GM20431 (cell line): ENCODE results near the gene IPMK.
"Not testable (repeated sequence)": the region's sequence is repeated elsewhere in the genome, so short reads cannot be mapped to it uniquely, and the experiment has no call there.

Experiments
- in situ Hi-C: fragments of 300-500 bp; cut with MseI, MboI; formaldehyde crosslinking; loops from one replicate; pipeline ENCODE4 v1.15.0; 2020; ENCODE audit warnings: low sequenced_read_pairs; ENCODE audit not compliant: unreplicated experiment

IPMK gene

GRCh38 chr10:58239561-58240169 lies 28.0 kb downstream of the IPMK start:
- in situ Hi-C loops: no loop called here

GRCh38 chr10:58237014-58237834 lies 30.5 kb downstream of the IPMK start:
- in situ Hi-C loops: no loop called here

- in situ Hi-C loops: not testable (repeated sequence)
Measured at GRCh38 chr10:58229856-58230255, 37.8 kb downstream of the IPMK start.

GRCh38 chr10:58225654-58226053 lies 42.0 kb downstream of the IPMK start:
- in situ Hi-C loops: no loop called here

GRCh38 chr10:58220769-58221451 lies 46.8 kb downstream of the IPMK start:
- in situ Hi-C loops: no loop called here

GRCh38 chr10:58219875-58220274 lies 47.8 kb downstream of the IPMK start:
- in situ Hi-C loops: no loop called here

- in situ Hi-C loops: no loop called here
Measured at GRCh38 chr10:58217612-58218011, 50.1 kb downstream of the IPMK start.

- in situ Hi-C loops: no loop called here
Measured at GRCh38 chr10:58212622-58213021, 55.1 kb downstream of the IPMK start.

GRCh38 chr10:58210160-58210559 lies 57.5 kb downstream of the IPMK start:
- in situ Hi-C loops: no loop called here

- in situ Hi-C loops: no loop called here
Measured at GRCh38 chr10:58209669-58210068, 58.0 kb downstream of the IPMK start.

GRCh38 chr10:58206251-58206650 lies 61.4 kb downstream of the IPMK start:
- in situ Hi-C loops: no loop called here

- in situ Hi-C loops: no loop called here
Measured at GRCh38 chr10:58201704-58202103, 66.0 kb downstream of the IPMK start.

GRCh38 chr10:58189269-58189668 lies 78.4 kb downstream of the IPMK start:
- in situ Hi-C loops: loop anchor here (10.0 kb wide), 1 partner anchor 96 kb away; no protein-coding TSS in a partner anchor

- in situ Hi-C loops: loop anchor here (10.0 kb wide), 1 partner anchor 101 kb away; no protein-coding TSS in a partner anchor
Measured at GRCh38 chr10:58184120-58184670, 83.5 kb downstream of the IPMK start.

GRCh38 chr10:58180666-58181065 lies 87.0 kb downstream of the IPMK start:
- in situ Hi-C loops: loop anchor here (10.0 kb wide), 1 partner anchor 104 kb away; no protein-coding TSS in a partner anchor

GRCh38 chr10:58179238-58179637 lies 88.5 kb downstream of the IPMK start:
- in situ Hi-C loops: no loop called here

- in situ Hi-C loops: no loop called here
Measured at GRCh38 chr10:58178811-58179210, 88.9 kb downstream of the IPMK start.

GRCh38 chr10:58177362-58177947 lies 90.2 kb downstream of the IPMK start:
- in situ Hi-C loops: no loop called here

- in situ Hi-C loops: no loop called here
Measured at GRCh38 chr10:58175990-58176900, 91.4 kb downstream of the IPMK start.
